ENCODE measurements around the gene MYPOP.
"Not testable (repeated sequence)": the region's sequence is repeated elsewhere in the genome, so short reads cannot be mapped to it uniquely, and the experiment has no call there.

The MYPOP gene

DNA sequence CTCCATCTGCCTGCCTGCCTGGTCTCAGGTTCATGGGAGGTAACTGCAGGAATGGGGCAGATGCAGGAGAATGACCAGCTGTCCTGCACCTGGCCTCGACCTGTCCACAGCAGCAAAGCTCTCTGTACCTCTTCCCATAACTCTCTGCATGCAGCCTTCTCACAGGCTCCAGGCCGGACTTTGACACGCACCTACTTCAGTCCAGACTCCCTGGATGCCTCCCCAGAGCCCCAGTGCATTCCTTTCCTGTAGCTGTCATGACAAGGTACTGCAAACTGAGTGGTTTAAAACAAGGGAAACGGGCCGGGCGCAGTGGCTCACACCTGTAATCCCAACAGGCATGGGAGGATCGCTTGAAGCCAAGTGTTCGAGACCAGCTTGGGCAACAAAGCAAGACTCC is 8.9 kb upstream of the MYPOP start:
- in situ Hi-C loops (cut with MboI; ENCODE audit: low sequenced_read_pairs) = no loop called here

DNA sequence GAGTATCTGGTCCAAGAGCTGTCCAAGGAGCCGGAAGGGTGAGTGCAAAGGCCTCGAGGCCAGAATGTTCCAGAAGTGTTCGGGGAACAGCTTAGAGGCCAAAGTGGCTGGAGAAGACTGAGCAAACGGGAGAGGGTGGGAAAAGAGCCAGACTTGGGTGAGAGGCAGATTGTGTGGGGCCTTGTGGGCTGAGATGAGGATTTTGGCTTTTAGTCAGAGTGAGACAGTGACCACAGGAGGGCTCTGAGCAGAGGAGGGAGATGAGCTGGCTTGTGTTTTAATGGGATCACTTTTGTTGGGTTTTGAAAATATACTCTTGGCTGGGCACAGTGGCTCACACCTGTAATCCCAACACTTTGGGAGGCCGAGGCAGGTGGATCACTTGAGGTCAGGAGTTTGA is 6.5 kb upstream of the MYPOP start:
- in situ Hi-C loops (cut with MboI; ENCODE audit: low sequenced_read_pairs) = no loop called here

DNA sequence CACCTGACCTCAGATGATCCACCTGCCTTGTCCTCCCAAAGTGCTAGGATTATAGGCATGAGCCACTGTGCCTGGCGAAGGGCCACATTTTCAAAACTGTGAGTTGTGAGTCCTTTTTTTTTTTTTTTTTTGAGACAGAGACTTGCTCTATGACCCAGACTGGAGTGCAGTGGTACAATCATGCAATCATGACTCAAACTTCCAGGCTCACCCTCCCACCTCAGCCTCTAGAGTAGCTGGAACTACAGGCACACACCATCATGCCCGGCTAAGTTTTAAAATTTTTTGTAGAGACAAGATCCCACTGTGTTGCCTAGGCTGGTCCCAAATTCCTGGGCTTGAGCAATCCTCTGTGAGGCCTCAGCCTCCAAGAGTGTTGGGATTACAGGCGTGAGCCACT is 3.8 kb upstream of the MYPOP start:
- in situ Hi-C loops (cut with MboI; ENCODE audit: low sequenced_read_pairs) = no loop called here

DNA sequence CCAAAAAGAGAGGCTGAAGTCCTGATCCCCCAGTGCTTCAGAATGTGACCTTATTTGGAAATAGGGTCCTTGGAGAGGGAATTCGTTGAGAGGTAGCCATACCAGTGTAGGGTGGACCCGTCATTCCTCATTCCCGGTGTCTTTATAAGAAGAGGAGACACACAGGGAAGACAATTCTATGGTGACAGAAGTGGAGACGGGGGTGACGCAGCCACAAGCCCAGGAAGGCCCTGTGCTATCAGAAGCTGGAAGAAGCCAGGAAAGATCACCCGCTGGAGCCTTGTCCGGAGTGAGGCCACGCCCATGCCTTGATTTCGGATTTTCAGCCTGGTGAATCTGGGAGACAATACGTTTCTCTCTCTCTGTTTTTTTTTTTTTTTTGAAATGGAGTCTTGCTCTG is 2.6 kb upstream of the MYPOP start:
- in situ Hi-C loops (cut with MboI; ENCODE audit: low sequenced_read_pairs) = no loop called here

DNA sequence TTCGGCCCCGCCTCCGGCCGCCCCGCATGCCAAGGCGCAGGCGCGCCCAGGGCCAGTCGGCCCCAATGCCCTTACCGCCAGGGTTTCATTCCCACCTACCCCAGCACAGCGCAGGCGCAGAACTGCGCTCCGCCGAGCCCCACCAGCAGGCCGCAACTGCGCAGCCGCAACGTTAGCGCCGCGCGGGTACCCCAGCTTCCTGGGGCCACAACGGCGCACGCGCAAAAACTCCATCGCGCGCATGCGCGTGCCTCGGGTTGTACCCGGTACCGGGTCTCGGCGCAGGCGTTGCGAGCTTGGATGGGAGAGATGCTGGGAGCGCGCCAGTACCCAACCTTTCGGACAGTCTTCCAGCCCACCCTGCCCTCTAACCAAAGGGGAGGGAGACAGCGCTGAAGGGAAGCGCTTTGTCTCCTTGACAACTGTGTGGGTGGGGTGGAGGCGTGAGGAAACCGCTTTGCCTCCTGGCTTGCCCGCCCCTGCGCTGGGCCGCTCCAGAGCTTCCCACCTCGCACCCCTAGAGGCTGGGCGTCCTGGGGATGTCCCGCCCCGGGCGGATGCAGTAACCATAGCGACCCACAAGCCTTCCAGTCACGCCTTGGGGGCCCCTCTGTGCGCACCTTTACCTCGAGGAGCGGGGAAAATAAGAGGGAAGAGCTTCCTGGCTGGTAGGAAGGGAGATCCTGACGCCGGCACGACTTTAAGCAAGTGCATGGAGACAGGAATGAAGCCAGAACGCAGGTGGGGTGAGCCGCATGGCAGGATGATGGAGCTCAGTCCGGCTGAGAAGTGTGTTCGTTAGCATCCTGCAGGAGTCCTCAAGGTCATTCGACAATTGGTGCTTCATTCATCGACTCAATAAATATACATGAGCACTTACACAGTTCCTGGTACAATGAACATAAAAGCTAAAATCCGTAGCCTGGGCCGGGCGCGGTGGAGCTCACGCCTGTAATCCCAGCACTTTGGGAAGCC is 525 bp upstream of the MYPOP start:
- in situ Hi-C loops (cut with MboI; ENCODE audit: low sequenced_read_pairs) = no loop called here

DNA sequence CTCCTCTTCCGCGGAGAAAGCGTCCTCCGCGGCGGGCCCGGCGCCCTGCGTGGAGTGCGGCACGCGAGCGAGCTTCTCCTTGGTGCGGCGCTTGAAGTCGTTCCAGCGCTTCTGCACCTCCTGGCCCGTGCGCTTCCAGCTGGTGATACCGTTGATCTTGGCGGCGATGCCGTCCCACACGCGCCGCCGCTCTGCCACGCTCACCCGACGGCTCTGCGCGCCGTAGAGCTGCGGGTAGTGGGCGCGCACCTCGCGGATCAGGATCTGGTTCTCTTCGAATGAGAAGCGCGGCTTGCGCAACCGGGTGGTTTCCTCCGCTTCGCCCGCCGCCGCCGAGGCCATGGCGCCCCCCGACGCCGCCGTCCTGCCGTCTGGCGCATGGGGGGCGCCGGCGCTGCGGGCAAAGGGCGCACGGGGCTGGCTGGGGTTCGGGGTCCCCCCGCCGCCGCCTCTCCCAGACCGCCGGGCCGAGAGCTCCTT is 941 bp downstream of the MYPOP start:
- in situ Hi-C loops (cut with MboI; ENCODE audit: low sequenced_read_pairs) = no loop called here

DNA sequence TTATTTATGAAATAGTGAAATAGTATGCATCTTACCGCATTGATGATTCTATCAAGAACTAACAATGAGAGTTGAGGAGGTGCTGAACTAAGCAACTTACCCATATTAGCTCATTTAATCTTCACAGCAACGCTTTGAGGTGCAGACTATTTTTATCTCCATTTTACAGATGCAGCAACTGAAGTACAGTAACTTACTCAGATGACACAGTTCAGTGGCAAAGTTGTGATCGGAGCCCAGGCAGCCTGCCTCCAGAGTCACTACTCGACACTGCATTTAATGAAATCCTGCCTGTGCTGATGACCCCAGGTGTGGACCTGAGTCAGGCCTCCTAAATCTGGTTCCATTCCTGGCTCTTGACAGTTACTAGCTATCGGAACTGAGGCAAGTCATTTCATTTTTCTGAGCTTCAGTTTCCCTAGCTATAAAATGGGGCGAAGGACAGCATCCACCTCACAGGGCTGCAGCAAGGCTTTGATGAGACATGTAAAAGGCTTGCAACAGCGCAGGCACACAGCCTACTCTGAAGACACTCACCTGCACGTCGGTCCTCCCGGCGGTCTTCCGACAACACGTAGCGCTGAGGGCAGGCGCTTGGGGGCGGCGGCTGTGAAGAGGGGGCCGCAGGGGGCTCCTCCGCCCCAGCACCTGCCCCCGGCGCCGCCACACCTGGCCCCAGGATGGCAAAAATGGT is 1.5 kb downstream of the MYPOP start:
- in situ Hi-C loops (cut with MboI; ENCODE audit: low sequenced_read_pairs) = no loop called here

DNA sequence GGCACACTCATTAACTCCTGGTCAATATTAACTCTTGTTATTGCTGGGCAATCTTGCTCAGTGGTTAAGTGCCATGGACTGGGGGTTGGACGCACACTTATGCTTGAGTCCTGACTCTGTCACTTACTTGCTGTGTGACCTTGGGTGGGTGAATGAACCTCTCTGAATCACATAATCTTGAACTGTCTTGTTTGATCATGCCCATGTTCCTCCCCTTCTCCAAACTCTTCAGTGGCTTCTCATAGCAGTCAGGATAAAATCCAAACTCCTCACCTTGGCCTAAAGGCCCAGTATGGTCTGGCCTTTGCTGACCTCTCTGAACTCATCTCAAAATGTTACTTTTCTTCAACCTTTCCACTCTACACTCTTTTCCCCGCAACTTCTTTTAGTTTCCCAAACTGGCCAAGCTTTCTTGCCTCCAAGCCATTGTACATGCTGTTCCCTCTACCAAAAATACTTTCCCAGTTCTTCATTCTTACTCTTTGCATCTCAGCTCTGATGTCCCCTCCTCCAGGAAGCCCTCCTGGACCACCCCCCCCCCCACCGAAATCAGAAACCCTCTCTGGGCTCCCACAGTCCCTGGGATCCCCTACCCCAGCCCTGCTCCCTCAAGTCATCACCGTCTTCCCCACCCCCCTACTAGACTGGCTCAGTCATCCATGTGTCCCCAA is 2.4 kb downstream of the MYPOP start:
- in situ Hi-C loops (cut with MboI; ENCODE audit: low sequenced_read_pairs) = no loop called here

DNA sequence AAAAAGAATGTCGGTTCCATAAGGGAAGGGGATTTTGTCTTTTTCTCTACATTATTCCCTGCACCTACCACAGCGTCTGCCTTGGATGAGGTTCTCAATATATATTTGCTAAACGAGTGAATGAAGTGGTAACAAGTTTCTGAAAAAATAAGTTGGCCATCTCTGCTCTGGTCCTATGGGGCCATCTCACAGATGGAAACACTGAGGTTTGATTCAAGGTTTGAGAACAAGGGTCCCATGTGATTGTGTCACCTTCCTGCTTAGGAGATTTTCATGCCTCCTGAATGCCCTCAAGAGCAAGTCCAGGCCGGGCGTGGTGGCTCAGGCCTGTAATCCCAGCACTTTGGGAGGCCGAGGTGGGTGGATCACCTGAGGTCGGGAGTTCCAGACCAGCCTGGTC is 3.2 kb downstream of the MYPOP start:
- in situ Hi-C loops (cut with MboI; ENCODE audit: low sequenced_read_pairs) = no loop called here

DNA sequence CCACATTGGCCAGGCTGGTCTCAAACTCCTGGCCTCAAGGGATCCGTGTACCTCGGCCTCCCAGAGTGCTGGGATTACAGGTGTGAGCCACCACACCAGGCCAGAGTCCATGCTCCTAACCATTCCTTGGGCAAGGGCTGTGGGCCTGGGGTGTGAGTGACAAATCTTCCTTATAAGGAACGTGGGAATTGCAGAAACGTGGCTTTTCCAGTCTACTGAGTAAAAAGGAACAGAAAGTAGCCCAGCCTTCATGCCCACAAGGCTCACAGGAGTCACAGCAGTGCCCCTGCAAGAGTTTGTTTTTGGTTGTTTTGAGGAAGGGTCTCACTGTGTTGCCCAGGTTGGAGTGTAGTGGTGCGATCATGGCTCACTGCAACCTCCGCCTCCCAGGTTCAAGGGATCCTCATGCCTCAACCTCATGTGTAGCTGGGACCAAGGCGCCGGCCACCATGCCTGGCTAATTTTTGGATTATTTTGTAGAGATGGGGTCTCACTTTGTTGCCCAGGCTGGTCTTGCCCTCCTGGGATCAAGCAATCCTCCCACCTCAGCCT is 5.1 kb downstream of the MYPOP start:
- in situ Hi-C loops (cut with MboI; ENCODE audit: low sequenced_read_pairs) = no loop called here

DNA sequence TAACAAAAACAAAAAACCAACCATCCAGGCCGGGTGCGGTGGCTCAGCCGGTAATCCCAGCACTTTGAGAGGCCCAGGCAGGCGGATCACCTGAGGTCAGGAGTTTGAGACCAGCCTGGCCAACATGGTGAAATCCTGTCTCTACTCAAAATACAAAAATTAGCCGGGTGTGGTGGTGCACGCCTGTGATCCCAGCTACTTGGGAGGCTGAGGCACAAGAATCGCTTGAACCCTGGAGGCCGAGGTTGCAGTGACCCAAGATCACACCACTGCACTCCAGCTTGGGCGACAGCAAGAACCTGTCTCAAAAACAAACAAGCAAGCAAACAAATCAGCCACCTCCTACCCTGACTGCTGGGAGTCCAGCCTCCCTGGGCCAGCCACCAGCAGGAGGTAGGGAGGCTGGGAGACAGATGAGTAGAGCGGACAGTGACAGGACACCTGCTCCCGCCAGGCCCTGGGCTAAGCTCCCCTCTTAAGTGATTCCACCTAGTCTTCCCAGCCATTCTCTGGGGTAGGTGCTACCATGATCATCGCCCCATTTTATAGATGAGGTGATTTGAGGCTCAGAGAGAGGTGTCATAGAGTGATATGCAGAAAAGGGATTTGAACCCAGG is 6.3 kb downstream of the MYPOP start:
- in situ Hi-C loops (cut with MboI; ENCODE audit: low sequenced_read_pairs) = not testable (repeated sequence)

DNA sequence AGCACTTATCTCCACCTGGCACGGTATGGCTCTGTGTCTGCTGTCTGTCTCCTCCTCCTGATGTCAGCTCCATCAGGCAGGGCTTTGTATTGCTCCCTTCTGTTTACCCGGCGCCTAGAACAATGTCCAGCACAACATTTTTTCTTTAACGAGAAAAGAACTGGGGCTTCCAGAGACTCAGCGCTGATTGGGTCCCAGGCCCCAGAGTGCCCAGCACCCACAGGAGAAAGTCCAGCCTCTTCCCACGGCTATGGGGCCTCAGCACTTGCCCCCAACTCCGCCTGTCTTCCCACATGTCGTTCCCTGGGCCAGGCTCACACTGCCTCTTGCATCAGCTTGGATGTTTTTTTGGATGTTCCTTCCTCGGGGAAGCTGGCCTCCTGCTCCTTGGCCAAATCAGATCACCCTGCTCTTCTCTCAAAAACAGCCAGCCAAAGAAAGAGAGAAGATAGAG is 6.9 kb downstream of the MYPOP start:
- in situ Hi-C loops (cut with MboI; ENCODE audit: low sequenced_read_pairs) = no loop called here

DNA sequence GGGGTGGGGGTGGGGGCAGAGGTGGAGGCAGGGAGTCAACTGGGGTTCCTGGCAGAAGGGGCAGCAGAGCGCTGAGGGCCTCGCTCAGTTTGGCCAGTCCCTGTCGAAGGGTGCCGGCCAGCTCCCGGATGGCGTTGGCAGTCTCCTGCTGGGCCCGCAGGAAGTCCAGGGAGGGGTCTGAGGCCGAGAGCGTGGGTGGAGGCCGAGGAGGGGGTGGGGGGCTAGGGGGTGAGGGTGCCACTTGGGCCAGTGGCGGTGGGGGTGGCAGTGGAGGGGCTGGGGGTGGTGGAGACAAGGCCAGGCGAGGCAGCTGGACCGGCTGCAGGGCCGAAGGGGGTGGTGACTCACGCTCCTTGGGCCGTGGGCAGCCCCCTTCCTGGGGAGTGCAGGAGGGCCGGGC is 11.5 kb downstream of the MYPOP start:
- in situ Hi-C loops (cut with MboI; ENCODE audit: low sequenced_read_pairs) = no loop called here

DNA sequence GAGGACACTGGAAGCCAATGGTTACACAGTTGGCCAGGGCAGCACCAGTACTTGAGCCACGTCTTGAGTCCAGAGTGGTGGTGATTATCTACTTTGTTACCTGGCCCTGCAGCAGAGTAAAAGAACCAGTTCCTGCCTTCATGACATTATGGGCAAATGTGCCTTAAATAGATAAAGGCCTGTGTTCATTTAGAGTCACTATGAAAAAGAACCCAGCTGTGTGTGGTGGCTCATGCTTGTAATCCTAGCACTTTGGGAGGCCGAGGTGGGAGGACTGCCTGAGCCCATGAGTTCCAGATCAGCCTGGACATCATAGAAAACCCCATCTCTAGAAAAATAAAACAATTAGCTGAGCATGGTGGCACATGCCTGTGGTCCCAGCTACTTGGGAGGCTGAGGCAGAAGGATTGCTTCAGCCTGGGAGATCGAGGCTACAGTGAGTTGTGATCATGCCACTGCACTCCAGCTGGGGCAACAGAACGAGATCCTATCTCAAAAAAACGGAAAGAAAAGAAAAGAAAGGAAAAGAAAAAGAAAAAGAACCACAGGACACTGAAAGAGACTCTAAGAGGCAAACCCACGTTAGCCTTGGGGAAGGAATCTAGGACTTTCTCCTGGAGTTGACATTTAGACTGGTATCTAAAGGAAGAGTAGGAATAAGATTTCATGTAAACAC is 13.1 kb downstream of the MYPOP start:
- in situ Hi-C loops (cut with MboI; ENCODE audit: low sequenced_read_pairs) = no loop called here

DNA sequence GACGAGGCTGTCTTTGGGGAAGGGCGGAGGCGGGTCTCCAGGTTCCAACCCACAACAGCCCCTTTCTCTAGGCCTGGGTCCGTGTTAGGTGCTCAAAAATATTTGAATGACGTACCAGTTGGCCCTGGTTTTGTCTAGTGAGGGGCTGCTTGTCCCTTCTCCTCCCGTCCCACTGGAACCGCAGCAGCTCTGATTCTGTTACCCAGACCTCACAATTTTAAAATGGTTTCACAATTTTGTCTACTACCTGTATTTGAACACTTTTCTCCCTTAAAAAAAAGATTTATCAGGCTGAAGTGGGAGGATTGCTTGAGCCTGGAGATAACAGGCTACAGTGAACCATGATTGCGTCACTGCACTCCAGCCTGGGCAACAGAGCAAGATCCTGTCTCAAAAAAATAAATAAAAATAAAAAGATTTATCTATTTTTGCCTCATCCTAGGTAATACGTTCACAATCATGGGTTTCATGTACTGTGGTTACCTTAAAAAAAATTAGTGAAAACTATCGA is 15.2 kb downstream of the MYPOP start:
- in situ Hi-C loops (cut with MboI; ENCODE audit: low sequenced_read_pairs) = no loop called here

DNA sequence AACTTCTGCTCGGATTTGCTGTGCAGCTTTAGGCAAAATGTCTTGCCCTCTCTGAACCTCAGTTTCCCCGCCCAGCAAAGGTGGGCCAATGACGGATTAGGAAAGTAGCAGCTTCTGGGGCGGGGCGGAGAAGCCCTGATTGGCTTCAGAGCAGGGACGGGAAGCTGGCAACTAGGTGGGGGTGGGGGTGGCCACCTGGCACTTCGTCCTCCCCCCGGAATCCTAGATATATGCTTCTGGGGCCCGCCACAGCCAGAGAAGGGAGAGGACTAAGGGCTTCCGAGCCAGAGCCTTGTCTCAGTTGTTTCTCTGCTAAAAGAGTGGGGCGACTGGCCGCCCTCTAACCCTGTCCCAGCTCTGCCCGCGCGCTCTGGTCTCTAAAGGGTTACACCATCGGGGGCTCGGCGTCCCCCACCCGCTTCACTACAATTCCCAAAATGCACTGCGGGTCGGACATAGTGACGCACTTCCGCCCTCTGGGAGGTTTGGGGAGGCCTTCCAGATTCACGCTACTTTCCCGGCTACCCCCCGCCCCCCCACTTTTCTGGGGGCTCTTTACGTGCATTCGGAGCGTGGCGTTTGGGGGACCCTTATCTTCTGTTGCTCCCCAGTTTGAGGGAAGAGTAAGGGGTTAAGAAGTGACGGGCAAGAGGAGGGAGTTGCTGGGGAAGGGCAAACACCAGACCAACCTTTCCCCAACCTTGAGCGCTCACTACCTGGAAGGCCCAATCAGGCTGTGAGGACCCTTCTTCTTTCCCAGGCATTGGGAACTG is 15.8 kb downstream of the MYPOP start:
- in situ Hi-C loops (cut with MboI; ENCODE audit: low sequenced_read_pairs) = no loop called here

DNA sequence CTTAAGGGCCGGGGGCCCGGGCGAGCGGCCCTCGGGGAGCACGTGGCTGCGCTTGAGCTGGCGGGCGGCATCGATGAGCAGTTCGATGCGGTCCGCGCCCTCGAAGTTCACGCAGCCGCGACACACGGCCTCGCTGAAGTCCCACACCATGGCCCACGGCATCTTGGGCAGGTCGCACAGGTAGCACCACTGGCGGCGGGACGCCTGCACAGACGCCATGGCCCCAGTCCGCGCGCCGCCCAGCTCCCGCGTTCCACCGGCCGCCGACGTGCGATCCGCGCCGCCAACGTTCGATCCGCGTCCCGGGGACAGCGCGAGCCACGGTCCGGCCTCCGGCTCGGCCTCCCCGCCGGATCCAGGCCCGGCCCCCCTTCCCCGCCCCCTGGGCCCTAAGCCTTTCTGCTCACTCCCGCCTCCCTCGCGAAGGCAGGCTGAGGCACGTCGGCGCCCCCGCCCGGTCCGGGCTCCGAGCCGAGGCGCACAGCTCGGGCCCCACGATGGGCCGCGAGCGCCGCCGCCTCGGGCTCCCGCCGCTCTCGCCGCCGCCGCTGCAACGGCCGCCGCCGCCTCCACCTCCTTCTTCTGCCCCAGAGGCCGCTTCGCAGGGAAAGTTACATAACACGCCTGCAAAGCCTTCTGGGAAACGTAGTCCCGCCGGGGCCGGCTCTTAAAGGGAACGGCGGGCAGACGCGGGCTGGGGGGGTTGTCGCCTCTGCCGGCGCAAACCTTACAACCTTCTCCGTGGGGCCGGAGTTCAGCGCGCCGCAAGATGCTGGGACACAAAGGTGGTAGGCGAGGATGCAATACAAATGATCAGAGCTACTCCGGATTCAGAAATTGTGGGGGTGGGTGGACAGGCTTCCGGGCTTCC is 16.6 kb downstream of the MYPOP start, which contains the start of gene IRF2BP1:
IRF2BP1 (minus strand) TSS at position 586 of the 871 bp plus-strand sequence; CDS start at position 219, 367 bp downstream.
- in situ Hi-C loops (cut with MboI; ENCODE audit: low sequenced_read_pairs) = no loop called here

Measured in hTERT RPE-1 (cell line).